ENCODE results near the gene HUNK.

Gene HUNK

DNA sequence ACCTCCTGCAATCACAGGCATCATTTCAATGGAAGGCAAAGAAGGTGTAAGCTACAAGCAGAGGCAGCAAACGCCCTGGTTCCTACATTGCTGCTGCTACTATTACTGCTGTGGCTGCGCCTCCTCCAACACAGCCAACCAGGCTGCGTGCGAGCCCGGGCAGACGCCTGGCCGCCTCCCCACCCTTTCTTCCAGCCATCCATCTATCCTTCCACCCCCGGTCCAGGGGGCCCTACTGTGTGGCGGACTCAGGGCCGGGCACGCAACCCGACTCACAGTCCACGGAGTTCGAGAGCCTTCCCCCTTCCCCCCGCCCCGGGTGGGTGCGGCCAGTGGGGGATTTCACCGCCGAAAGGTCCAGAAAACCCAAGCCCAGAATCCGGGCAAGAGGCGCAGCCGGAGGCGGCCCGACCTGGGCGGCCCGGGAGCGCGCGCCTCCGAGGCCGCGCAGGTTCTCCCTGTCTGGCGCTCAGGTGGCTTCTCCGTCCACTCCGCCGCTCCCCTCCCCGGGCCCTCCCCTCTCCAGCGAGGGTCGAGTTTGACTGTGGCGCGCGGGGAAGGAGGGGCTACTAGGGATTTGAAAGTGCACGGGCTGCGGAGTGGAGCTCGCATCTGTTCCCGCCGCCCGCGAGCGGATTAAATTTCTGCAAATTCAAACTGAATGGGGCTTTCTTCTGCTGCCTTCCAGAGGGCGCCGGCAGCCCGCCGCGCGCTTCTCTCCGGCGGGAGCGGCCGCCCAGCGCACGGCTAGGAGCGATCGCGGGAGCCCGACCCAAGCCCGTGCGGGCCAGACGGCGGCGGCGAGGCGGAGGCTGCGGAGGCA lies at the start of gene HUNK:
HUNK (plus strand) TSS at position 569 of the 823 bp plus-strand sequence. CDS start 655 bp downstream, outside the sequence.
- DNase-seq (ENCODE audit: low read depth), result peak; percentile 17
- peak within 1 kb of the TSS; percentile 19 for H3K4me3 ChIP-seq (ENCODE audit: control insufficient read depth, low read depth, low read length)
- TF ChIP-seq, protein P1, sequence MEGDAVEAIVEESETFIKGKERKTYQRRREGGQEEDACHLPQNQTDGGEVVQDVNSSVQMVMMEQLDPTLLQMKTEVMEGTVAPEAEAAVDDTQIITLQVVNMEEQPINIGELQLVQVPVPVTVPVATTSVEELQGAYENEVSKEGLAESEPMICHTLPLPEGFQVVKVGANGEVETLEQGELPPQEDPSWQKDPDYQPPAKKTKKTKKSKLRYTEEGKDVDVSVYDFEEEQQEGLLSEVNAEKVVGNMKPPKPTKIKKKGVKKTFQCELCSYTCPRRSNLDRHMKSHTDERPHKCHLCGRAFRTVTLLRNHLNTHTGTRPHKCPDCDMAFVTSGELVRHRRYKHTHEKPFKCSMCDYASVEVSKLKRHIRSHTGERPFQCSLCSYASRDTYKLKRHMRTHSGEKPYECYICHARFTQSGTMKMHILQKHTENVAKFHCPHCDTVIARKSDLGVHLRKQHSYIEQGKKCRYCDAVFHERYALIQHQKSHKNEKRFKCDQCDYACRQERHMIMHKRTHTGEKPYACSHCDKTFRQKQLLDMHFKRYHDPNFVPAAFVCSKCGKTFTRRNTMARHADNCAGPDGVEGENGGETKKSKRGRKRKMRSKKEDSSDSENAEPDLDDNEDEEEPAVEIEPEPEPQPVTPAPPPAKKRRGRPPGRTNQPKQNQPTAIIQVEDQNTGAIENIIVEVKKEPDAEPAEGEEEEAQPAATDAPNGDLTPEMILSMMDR (conservative IDR thresholded peaks at IDR 0.05; ENCODE audit: control insufficient read depth, insufficient read depth, low read depth, low read length), result no peak

DNA sequence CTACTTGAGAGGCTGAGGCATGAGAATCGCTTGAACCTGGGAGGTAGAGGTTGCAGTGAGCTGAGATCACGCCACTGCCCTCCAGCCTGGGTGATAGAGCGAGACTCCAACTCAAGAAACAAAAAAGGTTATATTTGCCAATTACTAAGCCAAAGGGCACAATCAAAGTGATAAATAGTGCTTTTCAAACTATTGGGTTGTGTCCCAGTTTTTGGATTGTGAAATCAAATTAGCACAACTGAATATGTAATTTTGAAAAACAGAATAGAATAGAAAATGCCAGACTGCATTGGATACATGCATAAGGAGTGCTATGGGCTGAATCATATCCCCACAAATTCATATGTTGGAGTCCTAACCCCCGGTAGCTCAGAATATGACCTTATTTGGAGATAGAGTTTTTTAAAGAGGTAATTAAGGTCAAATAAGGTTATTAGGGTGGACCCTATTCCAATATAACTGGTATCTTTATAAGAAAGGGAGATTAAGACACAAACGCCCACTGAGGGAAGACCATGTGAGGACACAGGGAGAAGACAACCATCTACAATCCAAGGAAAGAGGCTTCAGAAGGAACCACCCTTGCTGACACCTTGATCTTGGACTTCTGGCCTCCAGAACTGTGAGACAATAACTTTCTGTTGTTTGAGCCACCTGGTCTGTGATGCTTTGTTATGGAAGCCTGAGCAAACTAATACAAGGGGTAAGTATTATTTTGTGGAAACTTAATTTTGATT lies 42.9 kb upstream of the HUNK start:
- TF ChIP-seq, protein P1 (conservative IDR thresholded peaks at IDR 0.05; ENCODE audit: control insufficient read depth, insufficient read depth, low read depth, low read length), result no peak
- no peak overlapping the region for H3K4me3 ChIP-seq (ENCODE audit: control insufficient read depth, low read depth, low read length)
- DNase-seq (ENCODE audit: low read depth), result no peak

DNA sequence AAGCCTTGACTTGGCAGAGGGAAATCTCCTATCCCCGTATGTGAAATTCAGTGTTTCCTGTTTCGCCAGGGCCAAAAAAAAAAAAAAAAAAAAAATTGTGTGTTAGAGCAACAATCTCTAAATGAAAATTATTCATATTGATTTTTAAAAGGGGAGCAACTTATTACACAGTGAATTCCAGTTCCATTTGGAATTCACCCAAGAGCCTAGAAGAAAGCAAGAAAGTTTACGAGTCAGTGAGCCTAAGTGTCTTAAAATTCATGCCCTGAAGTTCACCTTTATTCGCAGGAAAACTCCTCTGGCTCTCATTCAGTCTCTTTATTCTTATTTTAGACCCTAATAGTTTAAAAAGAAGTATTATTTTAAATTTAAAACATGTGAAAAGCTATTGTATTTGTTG lies 42.1 kb upstream of the HUNK start:
- TF ChIP-seq, protein P1 (conservative IDR thresholded peaks at IDR 0.05; ENCODE audit: control insufficient read depth, insufficient read depth, low read depth, low read length), result no peak
- H3K4me3 ChIP-seq (ENCODE audit: control insufficient read depth, low read depth, low read length), result no peak overlapping the region
- DNase-seq (ENCODE audit: low read depth), result no peak

DNA sequence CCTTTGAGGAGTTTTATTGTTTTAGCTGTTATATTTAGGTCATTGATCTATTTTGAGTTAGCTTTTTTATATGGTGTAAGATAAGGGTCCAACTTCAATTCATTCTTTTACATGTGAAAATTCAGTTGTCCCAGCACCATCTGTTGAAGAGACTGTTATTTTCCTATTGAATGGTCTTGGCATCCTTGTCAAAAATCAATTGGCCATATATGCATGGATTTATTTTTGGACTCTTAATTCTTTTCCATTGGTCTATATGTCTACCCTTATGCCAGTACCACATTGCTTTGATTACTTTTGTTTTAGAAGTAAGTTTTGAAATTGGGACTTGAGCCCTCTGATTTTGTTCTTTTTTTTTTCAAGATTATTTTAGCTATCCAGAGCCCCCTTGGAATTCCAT lies 35.8 kb upstream of the HUNK start:
- DNase-seq (ENCODE audit: low read depth), result no peak
- TF ChIP-seq, protein P1 (conservative IDR thresholded peaks at IDR 0.05; ENCODE audit: control insufficient read depth, insufficient read depth, low read depth, low read length), result no peak
- H3K4me3 ChIP-seq (ENCODE audit: control insufficient read depth, low read depth, low read length), result no peak overlapping the region

DNA sequence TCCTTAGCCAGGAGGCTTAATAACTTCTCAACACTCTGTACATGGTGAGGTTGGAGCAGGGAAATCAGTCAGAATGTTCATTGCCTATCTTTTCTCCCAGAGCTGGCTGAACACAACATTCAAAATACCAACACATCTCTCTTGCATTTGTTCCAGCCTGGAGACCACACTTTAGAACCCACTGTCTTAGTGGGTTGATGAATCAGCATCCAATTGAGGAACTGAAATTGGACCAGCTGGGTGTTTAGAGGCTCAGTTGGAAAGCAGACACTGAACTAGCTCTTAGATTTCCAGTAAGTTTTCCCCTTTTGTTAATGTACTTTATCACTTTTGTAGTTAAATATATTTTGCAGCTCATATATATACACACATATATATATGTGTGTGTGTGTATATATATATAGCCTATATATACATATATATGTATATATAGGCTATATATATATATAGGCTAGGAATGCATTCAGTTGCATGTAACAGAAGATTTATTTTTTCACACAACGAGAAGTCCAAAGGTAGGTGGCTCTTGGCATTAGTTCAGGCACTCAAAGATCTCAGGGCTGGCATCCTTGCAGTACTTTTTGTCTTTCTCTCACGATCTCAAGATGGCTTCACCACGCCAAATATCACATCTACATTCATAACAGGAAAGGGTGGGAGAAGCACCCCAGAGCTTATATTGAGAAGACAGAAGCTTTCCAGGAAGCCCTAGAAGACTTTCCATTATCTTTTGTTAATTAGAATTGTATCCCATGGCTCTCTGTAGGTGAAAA lies 35.0 kb upstream of the HUNK start:
- TF ChIP-seq, protein P1 (conservative IDR thresholded peaks at IDR 0.05; ENCODE audit: control insufficient read depth, insufficient read depth, low read depth, low read length), result no peak
- H3K4me3 ChIP-seq (ENCODE audit: control insufficient read depth, low read depth, low read length), result no peak overlapping the region
- no peak for DNase-seq (ENCODE audit: low read depth)

DNA sequence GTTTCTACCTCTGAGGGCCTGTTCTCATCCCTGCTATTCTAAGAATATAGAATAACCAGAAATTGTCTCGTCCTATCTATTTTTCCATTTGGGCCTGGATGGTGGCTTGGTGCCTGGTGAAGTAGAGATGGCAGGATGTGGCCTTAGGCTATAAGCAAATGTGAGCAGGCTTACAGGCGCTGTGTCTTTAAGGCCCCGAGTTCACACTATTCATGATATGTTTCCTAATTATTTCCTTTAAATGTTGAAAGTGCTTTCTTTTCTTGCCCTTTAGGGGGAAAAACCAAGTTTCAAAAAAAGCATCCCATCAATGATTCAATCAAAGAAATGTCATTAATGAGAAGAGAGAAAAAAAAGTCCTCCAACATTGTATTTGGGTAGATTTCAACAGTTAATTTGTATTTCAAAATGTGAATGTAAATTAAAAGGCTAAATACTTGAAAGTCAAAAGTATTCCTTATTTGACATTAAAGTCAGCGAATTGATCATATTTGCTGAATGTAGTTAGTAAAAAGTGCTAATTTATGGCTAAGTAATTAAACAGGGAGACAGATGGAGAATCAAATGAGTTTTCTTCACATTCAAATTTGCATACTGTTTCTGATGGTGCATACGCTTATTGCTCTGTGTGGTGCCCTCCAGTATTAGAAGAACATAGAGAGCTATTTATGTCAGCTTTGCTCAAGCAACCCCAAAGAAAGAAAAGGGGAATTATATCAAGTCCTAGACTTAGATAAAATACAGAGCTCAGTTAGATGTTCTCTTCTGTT lies 34.0 kb upstream of the HUNK start:
- no peak for DNase-seq (ENCODE audit: low read depth)
- TF ChIP-seq, protein P1 (conservative IDR thresholded peaks at IDR 0.05; ENCODE audit: control insufficient read depth, insufficient read depth, low read depth, low read length), result no peak
- no peak overlapping the region for H3K4me3 ChIP-seq (ENCODE audit: control insufficient read depth, low read depth, low read length)
